ENCODE data around the gene COQ10B. TPM values are rescaled to one million over a fixed set of nuclear protein-coding genes. Genes with fewer than 3 reads are reported as not detected.
"Not testable (repeated sequence)": the region's sequence is repeated elsewhere in the genome, so short reads cannot be mapped to it uniquely, and the experiment has no call there.

Gene COQ10B
- total and polyA plus RNA-seq, 8 donors = 11.7 to 28.3 (median 14.7) TPM

GRCh38 chr2:197480165-197481036 is 27.0 kb downstream of the COQ10B start:
- Histone ChIP-seq H3K27ac (no peak overlapping the region), H3K4me3 (no peak overlapping the region), H3K27me3 (no peaks in the 10 kb centered on the region), H3K9me3 (peaks cover 0 to 24% of the 10 kb centered on the region in 2 donors), H3K4me1 (peaks cover 0 to 24% of the 10 kb centered on the region in 2 donors), H3K36me3 (peaks cover 0 to 75% of the 10 kb centered on the region in 2 donors)
- DNase-seq = no peak
- TF ChIP-seq, protein P1, sequence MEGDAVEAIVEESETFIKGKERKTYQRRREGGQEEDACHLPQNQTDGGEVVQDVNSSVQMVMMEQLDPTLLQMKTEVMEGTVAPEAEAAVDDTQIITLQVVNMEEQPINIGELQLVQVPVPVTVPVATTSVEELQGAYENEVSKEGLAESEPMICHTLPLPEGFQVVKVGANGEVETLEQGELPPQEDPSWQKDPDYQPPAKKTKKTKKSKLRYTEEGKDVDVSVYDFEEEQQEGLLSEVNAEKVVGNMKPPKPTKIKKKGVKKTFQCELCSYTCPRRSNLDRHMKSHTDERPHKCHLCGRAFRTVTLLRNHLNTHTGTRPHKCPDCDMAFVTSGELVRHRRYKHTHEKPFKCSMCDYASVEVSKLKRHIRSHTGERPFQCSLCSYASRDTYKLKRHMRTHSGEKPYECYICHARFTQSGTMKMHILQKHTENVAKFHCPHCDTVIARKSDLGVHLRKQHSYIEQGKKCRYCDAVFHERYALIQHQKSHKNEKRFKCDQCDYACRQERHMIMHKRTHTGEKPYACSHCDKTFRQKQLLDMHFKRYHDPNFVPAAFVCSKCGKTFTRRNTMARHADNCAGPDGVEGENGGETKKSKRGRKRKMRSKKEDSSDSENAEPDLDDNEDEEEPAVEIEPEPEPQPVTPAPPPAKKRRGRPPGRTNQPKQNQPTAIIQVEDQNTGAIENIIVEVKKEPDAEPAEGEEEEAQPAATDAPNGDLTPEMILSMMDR (IDR thresholded peaks at IDR 0.05) = no peak
- intact Hi-C loops (cut with DNase I) = no loop called here
- ATAC-seq = no peak

- ATAC-seq; DNase-seq; intact Hi-C loops (cut with DNase I); H3K27me3 ChIP-seq; H3K4me3 ChIP-seq; H3K27ac ChIP-seq; H3K4me1 ChIP-seq: not testable (repeated sequence)
- Histone ChIP-seq H3K9me3 (peaks cover 0 to 24% of the 10 kb centered on the region in 2 donors), H3K36me3 (peaks cover 0 to 81% of the 10 kb centered on the region in 2 donors)
Observed at GRCh38 chr2:197484248-197484647, 30.9 kb downstream of the COQ10B start.

DNA sequence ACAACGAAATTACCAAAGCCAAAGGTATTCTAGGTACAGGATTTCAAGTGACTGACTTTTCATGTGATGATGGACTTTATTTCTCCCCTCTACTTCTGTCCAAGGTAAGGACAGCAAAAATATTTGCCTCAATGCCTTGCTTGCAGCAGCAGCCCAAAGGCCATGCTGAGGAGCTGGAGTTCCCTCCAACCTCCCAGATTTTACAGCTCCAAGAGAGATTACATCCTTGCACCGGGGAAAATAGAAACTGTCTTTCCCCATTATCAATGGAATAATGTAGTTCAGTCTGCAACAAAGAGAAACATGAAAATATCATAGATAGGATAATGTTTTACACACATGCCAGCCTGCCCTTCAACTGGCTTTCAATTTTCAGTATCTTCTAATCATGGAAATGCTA is 32.8 kb downstream of the COQ10B start:
- Histone ChIP-seq H3K4me1 (no peaks in the 10 kb centered on the region), H3K27ac (no peak overlapping the region), H3K36me3 (peaks cover 0 to 86% of the 10 kb centered on the region in 2 donors), H3K27me3 (no peaks in the 10 kb centered on the region), H3K4me3 (no peak overlapping the region), H3K9me3 (peaks cover 0 to 24% of the 10 kb centered on the region in 2 donors)
- intact Hi-C loops (cut with DNase I) = no loop called here
- TF ChIP-seq, protein P1 (IDR thresholded peaks at IDR 0.05) = no peak
- DNase-seq = no peak
- ATAC-seq = no peak

DNA sequence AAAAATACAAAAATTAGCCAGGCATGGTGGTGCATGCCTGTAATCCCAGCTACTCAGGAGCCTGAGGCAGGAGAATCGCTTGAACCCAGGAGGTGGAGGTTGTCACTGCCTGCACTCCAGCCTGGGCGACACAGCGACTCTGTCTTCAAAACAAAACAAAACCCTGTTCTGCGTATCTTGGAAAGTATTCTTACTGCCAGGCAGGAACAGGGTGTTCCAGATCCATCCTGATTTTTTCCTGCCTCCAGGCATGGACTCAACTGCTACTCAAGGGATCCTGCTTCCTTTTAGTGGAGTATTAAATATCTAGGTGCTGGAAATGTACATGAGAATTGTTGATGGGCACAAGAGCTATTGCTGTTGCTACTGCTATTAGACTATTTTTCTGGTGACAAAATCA is 34.0 kb downstream of the COQ10B start:
- Histone ChIP-seq H3K4me1 (no peaks in the 10 kb centered on the region), H3K27ac (no peak overlapping the region), H3K4me3 (no peak overlapping the region), H3K27me3 (no peaks in the 10 kb centered on the region), H3K9me3 (peaks cover 0 to 20% of the 10 kb centered on the region in 2 donors), H3K36me3 (peaks cover 0 to 92% of the 10 kb centered on the region in 2 donors)
- TF ChIP-seq, protein P1 (IDR thresholded peaks at IDR 0.05) = no peak
- DNase-seq (no peak), ATAC-seq (no peak)
- intact Hi-C loops (cut with DNase I) = no loop called here

DNA sequence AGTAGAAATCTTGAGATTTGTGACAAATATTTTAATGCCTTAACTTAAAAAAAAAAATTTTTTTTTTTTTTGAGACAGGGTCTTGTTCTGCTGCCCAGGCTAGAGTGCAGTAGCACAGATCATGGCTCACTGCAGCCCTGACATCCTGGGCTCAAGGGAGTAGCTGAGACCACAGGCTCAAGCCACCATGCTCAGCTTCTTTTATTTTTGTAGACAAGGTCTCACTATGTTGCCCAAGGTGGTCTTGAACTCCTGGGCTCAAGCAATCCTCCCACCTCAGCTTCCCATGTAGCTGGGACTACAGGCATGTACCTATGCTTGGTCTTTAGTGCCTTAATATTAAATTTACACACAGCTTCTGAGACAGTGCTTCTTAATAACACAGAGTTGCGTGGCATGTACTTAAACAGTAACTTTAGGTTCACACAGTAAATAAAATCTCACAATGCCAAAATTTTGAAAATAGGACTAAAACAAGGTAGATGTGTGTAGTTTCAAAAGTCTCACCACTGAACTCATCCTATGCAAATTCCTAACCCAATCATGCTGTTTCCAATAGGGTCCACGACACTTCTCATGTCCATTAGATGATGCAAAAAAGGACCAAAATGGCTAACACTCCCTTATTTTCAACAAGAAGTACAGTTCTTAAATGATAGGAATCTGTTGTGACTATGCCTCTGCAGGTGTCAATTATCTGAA is 42.2 kb downstream of the COQ10B start:
- Histone ChIP-seq H3K9me3 (no peaks in the 10 kb centered on the region), H3K27ac (no peak overlapping the region), H3K27me3 (no peaks in the 10 kb centered on the region), H3K4me3 (no peak overlapping the region), H3K36me3 (peaks cover 0 to 72% of the 10 kb centered on the region in 2 donors), H3K4me1 (peaks cover 5 to 44% of the 10 kb centered on the region in 2 donors)
- no peak for ATAC-seq
- intact Hi-C loops (cut with DNase I) = no loop called here
- TF ChIP-seq, protein P1 (IDR thresholded peaks at IDR 0.05) = no peak
- DNase-seq = no peak
